DND-41 (cell line): Measurements from ENCODE around the gene COX7A2L.

Experiments
- CTCF ChIP-seq: IDR thresholded peaks from 2 replicates; pipeline ENCODE4 v1.5.1; 2012; ENCODE audit warnings: borderline replicate concordance, low read length, moderate library complexity, mild to moderate bottlenecking; ENCODE audit not compliant: poor library complexity, severe bottlenecking; ENCODE audit errors: extremely low read depth
- EZH2 ChIP-seq: IDR thresholded peaks from 3 replicates; pipeline ENCODE4 v1.6.1; 2012; ENCODE audit warnings: borderline replicate concordance, low read depth, mild to moderate bottlenecking, moderate library complexity, low read length, inconsistent platforms; ENCODE audit not compliant: severe bottlenecking

GRCh38 chr2:42371611-42372473 lies 10.8 kb upstream of the COX7A2L start:
- TF ChIP-seq CTCF = no peak
- TF ChIP-seq EZH2 = no peak
